Measurements from ENCODE around the gene CHRND.

DNA sequence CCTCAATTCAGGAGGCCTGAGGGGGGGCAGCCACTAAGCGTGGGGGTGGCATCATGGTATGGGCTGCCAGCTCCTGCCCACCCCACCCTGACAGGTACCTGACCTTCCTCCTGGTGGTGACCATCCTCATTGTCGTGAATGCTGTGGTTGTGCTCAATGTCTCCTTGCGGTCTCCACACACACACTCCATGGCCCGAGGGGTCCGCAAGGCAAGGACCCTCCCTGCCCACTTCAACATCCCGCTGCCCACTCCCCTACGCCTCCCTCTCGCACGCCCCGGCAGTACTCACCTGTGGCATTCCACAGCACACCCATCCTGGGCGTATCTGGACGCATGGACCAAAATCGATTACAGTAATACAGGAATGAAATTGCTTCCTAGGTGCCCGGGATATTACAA, 17.5 kb downstream of the CHRND start:
- TF ChIP-seq, protein P1, sequence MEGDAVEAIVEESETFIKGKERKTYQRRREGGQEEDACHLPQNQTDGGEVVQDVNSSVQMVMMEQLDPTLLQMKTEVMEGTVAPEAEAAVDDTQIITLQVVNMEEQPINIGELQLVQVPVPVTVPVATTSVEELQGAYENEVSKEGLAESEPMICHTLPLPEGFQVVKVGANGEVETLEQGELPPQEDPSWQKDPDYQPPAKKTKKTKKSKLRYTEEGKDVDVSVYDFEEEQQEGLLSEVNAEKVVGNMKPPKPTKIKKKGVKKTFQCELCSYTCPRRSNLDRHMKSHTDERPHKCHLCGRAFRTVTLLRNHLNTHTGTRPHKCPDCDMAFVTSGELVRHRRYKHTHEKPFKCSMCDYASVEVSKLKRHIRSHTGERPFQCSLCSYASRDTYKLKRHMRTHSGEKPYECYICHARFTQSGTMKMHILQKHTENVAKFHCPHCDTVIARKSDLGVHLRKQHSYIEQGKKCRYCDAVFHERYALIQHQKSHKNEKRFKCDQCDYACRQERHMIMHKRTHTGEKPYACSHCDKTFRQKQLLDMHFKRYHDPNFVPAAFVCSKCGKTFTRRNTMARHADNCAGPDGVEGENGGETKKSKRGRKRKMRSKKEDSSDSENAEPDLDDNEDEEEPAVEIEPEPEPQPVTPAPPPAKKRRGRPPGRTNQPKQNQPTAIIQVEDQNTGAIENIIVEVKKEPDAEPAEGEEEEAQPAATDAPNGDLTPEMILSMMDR (IDR thresholded peaks at IDR 0.05): no peak
- TF ChIP-seq, protein P2, sequence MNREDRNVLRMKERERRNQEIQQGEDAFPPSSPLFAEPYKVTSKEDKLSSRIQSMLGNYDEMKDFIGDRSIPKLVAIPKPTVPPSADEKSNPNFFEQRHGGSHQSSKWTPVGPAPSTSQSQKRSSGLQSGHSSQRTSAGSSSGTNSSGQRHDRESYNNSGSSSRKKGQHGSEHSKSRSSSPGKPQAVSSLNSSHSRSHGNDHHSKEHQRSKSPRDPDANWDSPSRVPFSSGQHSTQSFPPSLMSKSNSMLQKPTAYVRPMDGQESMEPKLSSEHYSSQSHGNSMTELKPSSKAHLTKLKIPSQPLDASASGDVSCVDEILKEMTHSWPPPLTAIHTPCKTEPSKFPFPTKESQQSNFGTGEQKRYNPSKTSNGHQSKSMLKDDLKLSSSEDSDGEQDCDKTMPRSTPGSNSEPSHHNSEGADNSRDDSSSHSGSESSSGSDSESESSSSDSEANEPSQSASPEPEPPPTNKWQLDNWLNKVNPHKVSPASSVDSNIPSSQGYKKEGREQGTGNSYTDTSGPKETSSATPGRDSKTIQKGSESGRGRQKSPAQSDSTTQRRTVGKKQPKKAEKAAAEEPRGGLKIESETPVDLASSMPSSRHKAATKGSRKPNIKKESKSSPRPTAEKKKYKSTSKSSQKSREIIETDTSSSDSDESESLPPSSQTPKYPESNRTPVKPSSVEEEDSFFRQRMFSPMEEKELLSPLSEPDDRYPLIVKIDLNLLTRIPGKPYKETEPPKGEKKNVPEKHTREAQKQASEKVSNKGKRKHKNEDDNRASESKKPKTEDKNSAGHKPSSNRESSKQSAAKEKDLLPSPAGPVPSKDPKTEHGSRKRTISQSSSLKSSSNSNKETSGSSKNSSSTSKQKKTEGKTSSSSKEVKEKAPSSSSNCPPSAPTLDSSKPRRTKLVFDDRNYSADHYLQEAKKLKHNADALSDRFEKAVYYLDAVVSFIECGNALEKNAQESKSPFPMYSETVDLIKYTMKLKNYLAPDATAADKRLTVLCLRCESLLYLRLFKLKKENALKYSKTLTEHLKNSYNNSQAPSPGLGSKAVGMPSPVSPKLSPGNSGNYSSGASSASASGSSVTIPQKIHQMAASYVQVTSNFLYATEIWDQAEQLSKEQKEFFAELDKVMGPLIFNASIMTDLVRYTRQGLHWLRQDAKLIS (CRISPR knock-in tag; IDR thresholded peaks at IDR 0.05; ENCODE audit: borderline replicate concordance): no peak
- TF ChIP-seq ETV6 (CRISPR knock-in tag; IDR thresholded peaks at IDR 0.05) (no peak), TCF7 (CRISPR knock-in tag; IDR thresholded peaks at IDR 0.05; ENCODE audit: low read depth) (no peak), NR3C1 (CRISPR knock-in tag; conservative IDR thresholded peaks at IDR 0.05; ENCODE audit: low read depth) (no peak), SOX15 (CRISPR knock-in tag; IDR thresholded peaks at IDR 0.05) (no peak), NFYB (CRISPR knock-in tag; conservative IDR thresholded peaks at IDR 0.05; ENCODE audit: low read depth) (no peak), MYBL2 (CRISPR knock-in tag; IDR thresholded peaks at IDR 0.05) (no peak), CREM (CRISPR knock-in tag; IDR thresholded peaks at IDR 0.05) (no peak), CBFB (CRISPR knock-in tag; IDR thresholded peaks at IDR 0.05; ENCODE audit: low read depth) (no peak), TEAD4 (CRISPR knock-in tag; IDR thresholded peaks at IDR 0.05) (no peak)
- TF ChIP-seq, protein P3, sequence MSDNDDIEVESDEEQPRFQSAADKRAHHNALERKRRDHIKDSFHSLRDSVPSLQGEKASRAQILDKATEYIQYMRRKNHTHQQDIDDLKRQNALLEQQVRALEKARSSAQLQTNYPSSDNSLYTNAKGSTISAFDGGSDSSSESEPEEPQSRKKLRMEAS (CRISPR knock-in tag; IDR thresholded peaks at IDR 0.05): no peak
- TF ChIP-seq, protein P4, sequence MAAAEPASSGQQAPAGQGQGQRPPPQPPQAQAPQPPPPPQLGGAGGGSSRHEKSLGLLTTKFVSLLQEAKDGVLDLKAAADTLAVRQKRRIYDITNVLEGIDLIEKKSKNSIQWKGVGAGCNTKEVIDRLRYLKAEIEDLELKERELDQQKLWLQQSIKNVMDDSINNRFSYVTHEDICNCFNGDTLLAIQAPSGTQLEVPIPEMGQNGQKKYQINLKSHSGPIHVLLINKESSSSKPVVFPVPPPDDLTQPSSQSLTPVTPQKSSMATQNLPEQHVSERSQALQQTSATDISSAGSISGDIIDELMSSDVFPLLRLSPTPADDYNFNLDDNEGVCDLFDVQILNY (CRISPR knock-in tag; IDR thresholded peaks at IDR 0.05): no peak
- TF ChIP-seq, protein P5, sequence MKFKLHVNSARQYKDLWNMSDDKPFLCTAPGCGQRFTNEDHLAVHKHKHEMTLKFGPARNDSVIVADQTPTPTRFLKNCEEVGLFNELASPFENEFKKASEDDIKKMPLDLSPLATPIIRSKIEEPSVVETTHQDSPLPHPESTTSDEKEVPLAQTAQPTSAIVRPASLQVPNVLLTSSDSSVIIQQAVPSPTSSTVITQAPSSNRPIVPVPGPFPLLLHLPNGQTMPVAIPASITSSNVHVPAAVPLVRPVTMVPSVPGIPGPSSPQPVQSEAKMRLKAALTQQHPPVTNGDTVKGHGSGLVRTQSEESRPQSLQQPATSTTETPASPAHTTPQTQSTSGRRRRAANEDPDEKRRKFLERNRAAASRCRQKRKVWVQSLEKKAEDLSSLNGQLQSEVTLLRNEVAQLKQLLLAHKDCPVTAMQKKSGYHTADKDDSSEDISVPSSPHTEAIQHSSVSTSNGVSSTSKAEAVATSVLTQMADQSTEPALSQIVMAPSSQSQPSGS (CRISPR knock-in tag; IDR thresholded peaks at IDR 0.05; ENCODE audit: borderline replicate concordance, low read depth): no peak
